HG03575 (cell line): Measurements from ENCODE around the gene AP5Z1.
A peak's percentile ranks its signal among the peaks of the same experiment; 100 is the strongest.

ENCODE experiments used
- ATAC-seq: cut with Tn5 transposase; IDR thresholded peaks from one replicate; pipeline ENCODE4 v1.9.1; 2021; ENCODE audit not compliant: unreplicated experiment, insufficient number of reproducible peaks, low FRiP score; ENCODE audit errors: extremely low read depth

Gene AP5Z1

GRCh38 chr7:4775250-4775847 lies at the start of gene AP5Z1:
TSS of gene AP5Z1 (plus strand) at chr7:4775623. CDS start at chr7:4775716, 93 bp downstream.
- peak; percentile 33 for ATAC-seq

DNA sequence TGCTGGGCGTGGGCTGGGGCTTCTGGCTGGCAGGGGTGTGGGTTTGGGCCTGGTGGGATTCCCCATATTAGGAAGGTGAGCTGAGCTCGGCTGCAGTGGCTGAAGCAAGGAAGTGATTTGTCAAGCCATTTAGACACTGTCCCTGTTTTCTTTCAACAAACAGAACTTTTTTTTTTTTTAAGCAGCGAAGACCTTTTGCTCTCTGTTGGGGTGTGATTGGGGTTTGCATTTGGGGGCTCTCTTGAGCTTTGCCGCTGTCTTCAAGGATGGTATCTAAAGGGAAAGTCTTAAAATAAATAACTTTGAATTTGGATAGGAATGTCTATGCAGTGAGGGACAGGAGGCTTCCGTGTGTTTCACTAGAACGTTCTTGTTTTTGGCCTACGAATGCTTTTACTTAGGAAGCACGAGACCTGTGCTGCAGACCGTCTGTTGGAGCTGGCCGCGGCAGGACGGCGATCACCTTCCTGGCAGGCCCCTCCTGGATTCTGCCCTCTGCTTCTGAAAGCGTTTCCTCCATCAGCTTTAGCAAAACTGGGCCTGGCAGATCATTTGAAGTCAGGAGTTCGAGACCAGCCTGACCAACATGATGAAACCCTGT lies 49.5 kb upstream of the AP5Z1 start:
- ATAC-seq, result no peak

GRCh38 chr7:4726566-4726965 lies 48.9 kb upstream of the AP5Z1 start:
- no peak for ATAC-seq

DNA sequence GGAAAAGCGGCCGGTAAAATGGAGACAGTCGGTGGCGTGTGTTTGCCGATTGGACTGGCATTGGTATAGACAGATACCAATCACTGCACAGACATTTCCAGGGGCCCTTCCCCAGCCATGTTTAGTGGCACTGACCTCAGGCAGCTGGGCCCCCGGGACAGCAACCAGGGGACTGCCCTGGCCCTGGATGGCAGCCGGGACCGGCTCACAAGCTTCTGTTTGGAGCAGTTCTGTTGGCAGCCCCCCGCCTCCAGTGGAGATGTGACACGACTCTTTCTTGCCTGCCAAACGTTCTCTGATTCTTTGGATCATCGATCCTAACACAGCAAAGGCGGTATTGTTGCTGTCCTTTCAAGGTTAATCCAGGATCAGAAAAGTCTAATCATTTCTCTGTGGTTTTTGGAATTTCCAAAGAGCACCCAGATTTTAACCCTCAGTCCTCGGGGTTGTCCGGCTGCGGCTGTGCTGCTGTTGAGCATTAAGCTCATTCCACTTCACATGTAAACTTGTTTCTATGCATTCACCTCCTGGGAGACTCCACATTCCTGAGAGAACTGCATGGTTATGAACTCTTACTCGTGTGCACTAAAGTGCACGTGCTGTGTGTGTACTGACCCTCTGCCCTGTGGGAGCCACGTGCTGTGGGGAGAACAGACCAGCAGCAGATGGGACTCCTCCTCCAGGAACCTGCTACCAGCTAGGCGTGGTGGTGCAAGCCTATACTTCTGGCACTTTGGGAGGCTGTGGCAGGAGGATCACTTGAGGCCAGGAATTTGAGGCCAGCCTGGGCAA lies 47.3 kb upstream of the AP5Z1 start:
- no peak for ATAC-seq

- ATAC-seq, result no peak
Observed at GRCh38 chr7:4729266-4729665, 46.2 kb upstream of the AP5Z1 start.

- no peak for ATAC-seq
Observed at GRCh38 chr7:4730276-4730675, 45.1 kb upstream of the AP5Z1 start.

DNA sequence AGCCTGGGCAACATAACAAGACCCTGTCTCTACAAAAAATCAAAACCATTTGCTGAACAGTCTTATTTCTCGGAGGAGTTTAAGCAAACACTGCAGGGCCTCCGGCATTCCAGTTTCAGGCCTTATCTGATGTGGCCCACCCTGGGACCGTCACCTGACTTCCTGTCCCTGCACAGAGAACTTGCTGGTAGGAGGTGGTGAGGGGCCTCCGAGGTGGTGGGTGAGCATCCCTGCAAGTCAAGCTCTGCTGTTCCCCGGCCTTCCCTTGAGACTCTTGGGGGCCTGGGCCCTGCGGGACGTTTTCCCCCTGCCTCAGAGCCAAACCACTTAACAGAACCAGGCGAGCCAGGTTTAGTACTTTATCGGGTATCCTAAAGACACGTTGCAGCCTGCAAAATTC lies 44.5 kb upstream of the AP5Z1 start:
- ATAC-seq, result no peak

DNA sequence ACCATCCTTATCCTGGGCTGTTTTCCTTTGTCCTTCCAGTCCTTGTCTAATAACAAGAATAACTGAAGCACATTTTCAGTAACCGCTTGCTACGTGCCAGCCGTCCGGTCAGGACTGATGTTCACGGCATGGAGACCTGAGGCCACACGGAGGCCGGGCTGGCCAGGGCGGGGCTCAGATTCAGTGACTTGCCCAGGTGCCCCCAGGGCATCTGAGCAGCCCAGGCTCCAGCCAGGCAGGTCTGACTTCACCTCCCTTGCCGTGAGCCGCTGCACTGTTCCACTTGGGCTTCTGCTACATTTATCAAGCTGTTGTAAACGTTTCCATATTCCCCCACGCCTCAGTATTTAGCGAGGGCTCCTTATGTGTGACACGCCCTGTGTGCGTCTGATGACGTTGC lies 43.6 kb upstream of the AP5Z1 start:
- no peak for ATAC-seq

- ATAC-seq, result no peak
Observed at GRCh38 chr7:4733936-4734528, 41.4 kb upstream of the AP5Z1 start.

DNA sequence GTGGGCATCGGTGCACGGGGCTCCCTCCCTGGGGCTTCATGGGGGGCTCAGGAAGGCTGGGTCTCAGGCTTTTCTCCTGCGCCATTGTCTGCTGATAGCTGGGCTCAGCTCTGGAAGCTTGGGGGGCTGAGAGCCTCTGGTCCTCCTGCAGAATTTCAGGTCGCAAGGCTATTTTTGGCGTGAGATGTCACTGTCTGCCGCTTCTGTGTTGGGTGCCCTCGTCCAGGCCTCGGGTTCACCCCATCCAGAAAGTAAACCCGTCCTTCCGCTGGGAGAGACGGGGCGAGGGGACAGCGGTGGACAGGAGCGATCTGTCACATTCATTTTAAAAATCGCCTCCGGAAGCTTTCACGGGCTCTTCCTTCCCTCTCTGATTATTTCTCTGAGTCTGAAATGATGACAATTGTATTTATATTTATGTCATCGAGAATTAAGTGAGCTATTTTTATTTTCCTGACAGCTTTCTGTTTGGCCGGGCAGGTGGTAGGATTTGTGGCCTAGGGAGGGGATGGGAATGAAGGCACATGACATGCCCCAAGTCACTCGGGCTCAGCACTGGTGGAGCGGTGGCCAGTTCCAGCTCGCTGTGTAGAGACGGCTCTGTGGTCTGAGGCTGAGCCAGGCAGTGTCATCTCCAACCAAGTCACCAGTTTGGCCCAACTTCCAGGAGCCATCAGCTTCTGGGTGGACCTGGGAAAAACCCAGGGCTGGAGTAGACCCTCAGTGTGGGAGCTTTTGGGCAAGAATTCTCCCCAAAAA lies 40.7 kb upstream of the AP5Z1 start:
- no peak for ATAC-seq

DNA sequence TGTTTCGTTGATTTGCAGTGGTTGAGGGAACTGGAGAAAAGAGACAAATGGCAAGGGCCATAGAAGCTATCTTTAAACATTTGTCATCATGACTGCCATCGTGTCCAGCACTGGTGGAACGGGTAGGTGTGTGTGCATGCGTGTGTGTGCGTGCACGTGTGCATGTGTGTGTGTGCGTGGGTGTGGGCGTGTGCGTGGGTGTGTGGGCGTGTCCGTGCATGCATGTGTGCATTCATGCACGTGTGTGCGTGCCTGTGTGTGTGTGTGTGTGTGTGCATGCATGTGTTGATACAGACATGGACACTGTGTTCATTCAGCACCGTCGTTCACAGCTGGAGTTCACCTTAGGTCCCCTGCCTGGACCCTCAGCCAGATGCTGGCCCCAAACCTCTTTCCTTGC lies 38.1 kb upstream of the AP5Z1 start:
- ATAC-seq, result no peak

DNA sequence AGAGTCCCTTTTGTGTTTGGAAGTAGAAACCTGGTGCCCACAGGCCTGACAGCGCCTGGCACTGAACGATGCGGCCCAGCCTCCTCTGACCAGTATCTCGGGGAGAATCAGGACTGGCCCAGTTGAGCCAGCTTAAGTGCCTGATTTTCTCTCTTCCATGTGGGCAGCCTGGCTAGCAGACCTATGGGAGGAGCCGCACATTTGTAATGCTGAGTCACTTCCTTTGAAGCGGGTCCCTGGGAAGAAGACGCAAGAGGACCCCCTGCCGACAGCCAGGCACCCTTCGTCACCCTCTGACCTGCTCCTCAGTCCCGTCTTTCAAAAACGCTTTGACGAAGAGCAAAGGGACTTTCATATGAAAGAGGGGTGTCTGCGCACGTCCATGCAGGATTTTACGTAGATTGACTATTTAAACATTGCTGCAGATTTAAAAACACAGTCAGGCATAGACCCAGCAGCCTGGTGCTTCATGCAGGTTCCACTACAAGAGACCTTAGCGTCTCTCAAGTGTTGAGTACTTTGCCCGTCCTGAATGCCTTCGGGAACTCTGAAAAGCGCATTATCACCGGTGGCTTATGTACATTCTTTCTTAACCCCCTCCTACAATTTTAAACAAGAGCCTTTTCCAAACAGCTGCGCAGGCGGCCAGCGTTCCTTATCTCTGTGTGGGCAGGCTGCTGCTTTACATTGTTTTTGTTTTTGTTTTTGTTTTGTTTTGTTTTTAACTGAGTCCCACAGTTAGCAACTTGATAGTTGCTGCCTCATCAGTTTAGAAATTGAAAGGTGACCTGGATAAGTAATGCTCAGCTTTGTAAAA lies 36.5 kb upstream of the AP5Z1 start:
- ATAC-seq, result no peak

GRCh38 chr7:4739528-4739992 lies 35.9 kb upstream of the AP5Z1 start:
- ATAC-seq, result no peak

- no peak for ATAC-seq
Observed at GRCh38 chr7:4740796-4741195, 34.6 kb upstream of the AP5Z1 start.

DNA sequence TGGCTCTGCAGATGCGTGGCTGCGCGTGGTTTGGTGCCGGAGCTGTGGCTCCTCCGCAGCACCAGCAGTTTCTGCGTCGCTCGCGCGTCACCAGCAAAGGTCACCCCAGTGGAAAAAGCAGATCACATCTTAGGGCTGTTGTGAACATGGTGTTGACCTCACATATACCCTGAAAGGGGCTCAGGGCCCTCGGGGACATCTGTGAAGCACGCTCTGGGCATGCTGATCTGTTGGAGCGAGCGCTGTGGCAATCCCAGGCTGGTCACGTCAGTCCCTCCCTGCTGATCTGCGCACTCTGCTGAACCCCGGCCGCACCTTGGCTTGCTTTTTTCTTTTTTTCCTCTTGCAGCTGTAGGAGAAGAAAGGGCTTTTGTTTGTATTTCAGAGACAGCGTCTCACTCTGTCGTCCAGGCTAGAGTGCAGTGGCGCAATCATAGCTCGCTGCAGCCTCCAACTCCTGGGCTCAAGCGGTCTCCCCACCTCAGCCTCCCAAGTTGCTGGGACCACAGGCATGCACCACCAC lies 33.3 kb upstream of the AP5Z1 start:
- ATAC-seq, result no peak

- no peak for ATAC-seq
Observed at GRCh38 chr7:4742852-4743251, 32.6 kb upstream of the AP5Z1 start.

DNA sequence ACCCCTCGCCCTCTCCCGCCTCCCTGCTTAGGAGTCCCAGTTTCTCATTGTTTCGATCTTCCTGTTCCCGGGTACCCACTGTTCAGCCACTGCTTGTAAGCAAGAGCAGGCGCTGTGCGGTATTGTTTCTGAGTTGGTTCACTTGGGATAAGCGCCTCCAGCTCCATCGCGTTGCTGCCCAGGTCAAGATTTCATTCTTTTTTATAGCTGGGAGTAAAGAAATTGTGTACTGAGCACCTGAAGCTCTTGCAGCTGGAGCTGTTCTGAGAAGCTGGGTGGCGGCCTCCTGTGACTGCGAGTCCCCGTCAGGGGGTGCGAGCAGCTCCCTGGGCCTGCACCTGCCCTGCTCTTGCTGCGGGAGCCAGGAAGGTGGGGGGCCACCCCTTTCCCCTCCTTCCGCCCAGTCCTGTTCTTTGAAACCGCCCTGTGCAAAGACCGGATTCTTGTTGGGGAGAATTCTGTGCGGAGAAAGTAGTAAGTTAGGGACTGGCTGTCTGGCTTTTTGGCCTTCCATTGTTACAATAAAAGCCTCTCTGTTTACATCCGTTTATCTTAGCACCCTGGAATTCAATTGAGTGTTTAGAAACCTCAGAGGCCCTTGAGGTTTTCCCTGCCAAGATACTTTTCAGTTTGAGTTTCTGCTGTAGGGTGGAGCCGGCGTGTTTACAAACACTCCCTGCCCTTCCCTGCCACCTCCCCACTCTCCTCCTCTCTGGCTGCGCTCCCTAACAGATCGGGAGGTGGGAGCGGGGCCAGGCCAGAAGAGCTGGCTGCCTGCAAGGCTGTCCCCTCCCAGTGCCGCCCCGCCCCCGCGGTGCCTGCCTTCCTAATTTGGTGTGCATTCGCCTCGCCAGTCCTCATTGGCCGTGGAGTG lies 30.8 kb upstream of the AP5Z1 start:
- peak; percentile 28 for ATAC-seq
